Stimulated activated CD4-positive, alpha-beta T cell treated with anti-CD3 and anti-CD28 coated beads, Interleukin-1b, Interleukin-23, amount 100 ng/mL, for 24 hours (primary cell): ENCODE data around the gene ZBTB7C.

Source experiments
- DNase-seq, 4 experiments: peaks; one replicate each; pipeline ENCODE4 v3.0.0-alpha.2; 2020; ENCODE audit warnings: low read depth in 4 of 4, low spot score in 1 of 4

The ZBTB7C gene

DNA sequence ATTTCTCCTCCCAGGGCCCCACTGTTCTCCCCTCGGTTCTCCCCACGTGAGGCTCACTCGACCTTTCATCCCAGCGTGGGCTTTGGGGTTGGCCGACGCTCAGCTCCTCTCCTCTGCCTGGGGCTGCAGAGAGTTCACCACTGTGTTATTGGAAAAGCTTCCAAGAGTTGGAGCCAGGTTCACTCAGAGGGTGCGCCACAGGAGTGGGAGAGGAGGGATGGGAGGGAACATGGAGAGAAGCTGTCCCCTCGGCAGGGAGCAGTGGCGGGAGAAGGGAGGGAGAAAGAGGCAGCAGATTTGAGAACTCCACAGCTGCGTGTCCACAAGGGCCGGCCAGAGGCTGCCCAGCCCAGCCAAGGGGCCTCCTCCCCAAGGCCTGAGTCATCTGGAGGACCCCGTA, 281.6 kb downstream of the ZBTB7C start:
- DNase-seq, result no peak

DNA sequence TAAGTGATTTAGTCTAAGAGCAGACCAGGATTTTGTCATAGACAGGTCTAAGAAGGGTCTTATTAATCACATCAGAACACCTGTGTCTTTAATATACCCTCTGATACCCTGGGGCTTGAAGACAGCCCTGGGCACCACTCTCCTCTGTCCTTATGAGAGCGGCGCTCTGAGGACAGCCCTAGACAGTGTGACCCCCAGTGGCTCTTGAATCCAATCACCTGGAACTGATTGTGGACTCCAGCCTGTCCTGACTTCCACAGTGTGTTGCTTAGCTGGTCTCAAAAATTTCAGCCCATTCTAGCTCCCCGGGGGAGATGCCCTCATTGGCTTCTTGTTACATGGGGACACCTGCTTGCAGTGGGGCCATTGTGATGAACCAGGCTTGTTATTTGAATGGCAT, 282.9 kb downstream of the ZBTB7C start:
- no peak for DNase-seq

DNA sequence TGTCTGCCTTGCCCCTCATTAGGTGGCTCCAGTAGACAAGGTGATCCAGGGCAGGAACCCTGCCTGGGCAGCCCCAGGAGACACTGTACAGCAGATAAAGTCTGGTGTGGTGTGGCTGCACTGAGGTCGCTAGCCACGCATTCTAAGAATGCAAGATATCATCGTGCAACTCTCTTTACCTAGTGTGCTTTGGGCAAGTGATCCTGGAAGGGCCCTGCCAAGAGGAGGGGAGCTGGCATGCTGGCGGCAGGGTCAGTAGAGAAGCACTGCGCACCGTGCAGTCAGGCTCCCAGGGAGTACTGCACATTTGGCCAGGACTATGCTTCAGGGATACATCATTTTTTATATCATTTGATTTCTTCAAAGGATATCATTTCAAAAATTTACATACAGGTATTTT, 283.5 kb downstream of the ZBTB7C start:
- DNase-seq, result no peak

DNA sequence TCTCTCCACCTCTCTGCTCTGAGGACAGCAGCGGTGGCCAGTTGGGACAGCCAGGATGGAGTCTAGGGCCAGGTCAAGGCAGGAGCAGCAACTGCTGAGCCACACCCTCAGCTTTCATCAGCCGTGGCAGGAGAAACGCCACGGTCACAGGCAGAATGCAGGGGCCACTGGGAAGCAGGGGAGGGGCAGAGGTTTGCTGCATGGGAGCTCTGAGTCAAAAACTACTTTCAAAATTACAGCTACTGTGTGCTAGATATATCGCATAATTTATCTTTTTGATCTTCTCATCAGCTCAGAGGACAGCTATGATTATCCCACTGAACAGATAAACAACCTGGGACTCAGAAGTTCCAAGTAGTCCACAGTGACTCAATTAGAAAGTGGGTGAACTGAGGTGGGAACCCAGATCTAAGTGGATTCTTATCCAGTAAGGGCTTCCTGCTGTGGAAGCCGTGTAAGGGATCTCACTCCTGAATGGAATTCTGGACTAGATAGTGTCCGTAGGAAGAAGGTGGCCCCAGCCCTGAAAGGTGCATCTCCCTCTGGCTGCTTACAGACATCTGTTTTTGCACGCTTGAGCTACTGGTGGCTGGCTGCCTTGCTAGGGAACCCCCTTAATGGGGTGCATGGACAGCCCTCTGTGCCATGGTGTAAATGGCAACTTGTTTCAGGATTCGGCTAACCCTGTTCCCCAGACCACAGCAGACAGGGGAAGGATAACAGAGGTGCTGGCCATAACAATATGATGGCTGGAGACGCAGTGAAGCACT, 284.1 kb downstream of the ZBTB7C start:
- peak in 2 of 4 experiments; percentile 4 to 23 for DNase-seq

DNA sequence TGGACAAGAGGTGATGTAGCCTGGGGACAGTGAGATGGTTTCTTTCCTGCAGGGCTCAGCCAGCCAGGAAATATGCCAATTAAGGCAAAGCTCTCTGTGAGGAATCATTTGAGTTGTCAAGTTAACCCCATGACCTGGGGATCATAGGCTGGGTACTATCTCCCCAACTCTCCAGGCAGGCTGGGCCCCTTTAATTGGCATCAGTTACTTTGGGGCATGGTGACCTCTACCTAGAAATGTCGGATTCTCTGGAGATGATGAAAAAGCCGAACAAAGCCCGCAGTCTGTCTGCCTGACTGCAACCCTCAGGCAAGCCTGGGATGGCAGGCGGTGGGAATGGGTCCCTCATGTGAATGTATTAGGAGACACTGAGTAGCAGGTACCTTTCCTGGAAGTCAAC, 285.2 kb downstream of the ZBTB7C start:
- no peak for DNase-seq

DNA sequence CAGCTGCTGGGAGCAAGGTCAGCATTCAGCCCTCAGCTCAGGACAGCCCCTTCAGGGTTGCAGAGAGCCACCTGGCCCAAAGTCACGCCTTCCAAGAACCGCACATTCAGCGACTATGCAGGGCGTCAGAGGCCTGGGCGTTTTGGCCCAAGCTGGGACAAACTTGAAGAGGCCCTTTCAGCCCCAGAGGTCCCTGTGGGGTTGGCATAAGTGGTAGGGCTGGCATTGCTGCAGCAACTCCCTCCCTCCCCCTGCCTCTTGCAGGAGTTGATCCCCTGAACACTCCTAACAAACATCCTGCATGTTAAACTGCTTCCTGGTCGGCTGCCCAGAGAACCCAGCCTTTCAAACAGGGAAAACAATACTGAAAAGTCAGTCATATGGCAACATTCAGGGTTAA, 285.9 kb downstream of the ZBTB7C start:
- no peak for DNase-seq

DNA sequence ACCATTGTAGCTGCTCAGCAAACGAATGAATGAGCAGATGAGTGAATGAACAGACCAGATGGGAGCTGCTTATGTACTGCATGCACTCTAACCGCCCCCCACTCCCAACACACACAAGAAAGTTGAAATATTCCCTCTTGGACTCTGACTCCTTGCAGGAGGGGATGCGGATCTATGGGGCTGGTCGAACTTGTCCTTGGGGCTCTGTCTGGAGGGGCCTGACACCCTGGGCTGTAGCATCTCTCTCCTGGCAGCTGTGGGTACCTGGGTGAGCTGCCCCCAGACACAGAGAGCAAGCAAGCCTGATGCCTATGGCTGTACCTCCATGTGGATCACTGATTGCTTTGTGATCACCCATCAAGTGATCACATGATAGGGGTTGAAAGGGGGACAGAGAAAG, 286.4 kb downstream of the ZBTB7C start:
- no peak for DNase-seq

DNA sequence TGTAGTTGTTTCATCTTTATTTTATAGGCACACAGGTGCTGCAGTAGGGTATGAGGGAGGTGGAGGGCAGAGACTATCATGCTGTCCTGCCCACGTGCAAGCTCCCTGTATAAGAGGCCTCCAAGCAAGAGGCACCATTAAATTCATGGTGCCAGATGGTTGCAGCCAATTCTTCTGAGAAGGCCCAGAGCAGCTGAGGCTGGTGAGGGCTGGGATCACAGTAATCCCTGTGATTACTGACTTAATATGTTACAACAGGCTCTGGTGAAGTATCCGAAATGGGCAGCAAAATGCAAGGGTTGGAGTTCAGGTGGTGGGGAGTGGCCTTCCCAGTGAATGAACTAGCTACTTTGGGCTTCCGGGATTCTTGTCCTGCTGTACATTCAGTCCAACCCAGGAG, 286.8 kb downstream of the ZBTB7C start:
- DNase-seq, result no peak

DNA sequence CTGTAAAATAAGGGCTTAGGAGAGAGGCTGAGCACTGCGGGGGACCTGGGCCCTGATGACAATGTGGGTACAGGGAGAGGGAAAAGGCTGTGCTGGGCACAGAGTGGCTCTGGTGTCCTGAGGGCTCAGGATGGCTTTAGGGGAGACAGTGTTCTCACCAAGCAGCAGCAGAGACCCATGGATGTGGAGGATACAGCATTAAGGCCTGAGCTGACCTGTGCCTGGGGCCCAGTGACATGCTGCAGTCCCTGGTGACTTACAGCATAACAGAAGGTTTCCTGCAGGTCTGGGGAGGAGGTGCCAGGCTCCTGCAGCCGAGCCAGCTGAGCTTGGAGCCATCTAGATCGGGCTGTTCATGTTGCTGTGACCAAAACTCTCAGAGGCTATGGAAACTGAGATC, 287.4 kb downstream of the ZBTB7C start:
- DNase-seq, result no peak

DNA sequence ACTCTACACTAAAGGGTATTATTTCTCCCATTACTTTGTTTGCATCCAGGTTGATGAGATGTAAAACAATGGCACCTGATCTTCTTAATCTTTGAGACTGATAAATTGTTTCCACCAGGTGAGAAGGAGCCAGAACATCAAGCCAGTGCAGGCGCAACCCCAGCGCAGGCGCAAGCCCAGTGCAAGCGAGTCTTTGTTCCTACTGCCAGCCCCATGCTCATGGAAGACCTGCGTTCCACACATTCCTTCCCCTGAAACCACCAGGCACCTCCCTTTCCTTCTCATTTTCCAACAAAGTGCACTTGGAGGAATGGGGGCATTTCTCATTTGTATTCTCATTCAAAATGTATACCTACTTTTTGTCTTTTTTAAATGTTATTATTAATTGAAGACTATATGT, 290.0 kb downstream of the ZBTB7C start:
- no peak for DNase-seq

DNA sequence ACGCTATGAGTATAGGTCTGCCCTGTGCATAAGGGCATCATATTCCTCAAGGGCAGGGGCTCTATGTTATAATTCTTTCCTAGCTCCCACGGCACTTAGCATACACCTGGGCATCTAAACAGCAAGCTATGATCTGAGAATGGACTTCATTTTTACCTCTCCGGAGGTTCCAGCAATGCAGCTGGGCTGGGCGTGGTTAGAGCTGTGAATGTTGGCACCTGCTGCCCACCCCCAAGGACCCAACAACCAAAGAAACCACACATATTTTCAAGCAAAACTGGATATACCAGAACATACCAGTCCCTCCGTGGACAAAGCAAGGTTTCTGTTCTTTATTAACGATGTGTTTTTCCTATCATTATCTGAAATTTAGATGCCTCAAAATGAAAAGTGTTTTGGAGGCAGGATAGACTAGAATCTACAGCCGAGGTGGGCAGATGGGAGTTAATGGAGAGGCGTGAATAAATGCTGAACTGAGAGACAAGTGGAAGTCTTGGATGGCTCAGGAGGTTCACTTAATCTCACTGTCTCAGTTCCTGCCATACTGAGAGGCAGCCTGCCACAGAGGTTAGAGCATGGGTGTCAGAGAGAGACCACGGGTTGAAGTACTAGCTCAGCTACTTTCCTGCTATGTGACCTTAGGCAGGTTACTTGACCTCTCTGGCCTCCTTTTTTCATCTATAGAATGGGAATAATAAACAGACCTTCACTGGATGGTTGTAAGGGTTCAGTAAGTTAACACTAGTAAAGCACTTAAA, 292.1 kb downstream of the ZBTB7C start:
- DNase-seq, result no peak

DNA sequence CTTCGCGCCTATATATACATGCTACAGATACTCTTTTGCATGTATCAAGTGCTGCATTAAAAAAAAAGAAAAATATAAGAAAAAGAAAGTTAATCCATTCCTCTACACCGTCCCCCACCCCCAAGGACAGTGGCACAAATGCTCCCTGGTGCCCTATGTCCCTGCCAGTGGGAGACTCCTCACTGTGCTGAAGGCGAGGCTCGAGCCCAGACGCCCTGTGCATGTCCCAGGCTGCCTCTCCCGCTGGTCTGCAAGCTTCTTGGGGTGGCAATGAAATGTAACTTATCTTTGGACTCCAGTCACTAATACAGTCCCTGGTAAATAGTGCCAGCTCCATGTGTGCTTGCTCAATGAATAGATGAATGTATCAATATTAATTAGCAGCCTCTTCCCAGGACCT, 293.2 kb downstream of the ZBTB7C start:
- no peak for DNase-seq

DNA sequence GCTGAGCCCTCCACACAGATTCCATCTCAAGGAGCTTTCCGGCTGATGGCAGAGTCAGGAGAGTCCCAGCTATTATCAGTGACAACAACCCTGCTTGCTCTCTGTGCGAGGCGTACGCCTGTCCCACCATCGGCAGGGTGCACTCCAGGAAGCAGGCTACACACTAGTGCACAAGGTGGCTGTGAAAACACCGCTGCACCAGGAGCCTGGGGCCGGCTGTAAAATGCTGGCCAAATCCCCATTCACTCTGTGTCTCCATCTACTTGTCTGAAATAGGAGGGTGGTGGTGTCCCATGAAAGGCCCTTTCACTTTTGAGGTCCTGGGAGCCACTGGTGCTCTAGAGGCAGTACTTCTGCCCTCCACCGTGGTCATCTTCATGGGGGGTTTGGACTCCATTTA, 295.5 kb downstream of the ZBTB7C start:
- no peak for DNase-seq

DNA sequence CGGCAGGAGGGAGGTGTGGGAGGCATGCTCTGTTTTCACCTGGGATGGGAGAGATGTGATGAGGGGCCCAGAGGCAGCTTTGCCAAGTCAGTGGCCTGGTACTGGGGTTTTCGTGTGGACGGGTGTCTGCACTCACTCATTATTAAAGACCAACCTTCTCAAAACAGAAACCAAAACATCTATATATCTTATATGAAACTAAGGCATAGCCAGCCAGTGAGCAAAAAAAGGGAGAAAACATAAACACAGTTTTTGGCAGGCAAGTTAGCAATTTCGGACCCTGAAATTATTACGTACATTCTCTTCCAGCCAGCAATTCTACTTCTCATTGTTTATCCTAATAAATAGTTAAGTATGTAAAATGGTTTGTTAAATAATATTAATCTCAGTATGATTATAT, 297.6 kb downstream of the ZBTB7C start:
- no peak for DNase-seq

DNA sequence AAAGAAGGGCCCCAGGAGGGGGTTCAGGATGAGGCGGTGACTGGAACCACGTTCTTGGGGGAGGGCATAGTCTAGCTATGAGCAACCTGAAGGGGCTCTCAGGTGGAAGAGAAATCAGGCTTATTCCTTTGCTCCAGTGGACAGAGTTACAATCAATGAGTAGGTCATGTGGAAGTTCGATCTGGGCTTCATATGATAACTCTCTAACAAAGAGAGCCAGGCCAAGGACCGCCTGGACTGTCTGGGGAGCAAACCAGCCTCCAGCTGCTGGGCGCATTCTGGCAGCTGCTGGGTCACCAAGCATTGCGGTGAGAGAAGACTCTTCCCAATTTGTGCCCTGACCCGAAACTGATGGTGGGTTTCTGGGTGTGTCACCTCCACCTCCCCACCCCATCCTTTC, 298.4 kb downstream of the ZBTB7C start:
- no peak for DNase-seq

DNA sequence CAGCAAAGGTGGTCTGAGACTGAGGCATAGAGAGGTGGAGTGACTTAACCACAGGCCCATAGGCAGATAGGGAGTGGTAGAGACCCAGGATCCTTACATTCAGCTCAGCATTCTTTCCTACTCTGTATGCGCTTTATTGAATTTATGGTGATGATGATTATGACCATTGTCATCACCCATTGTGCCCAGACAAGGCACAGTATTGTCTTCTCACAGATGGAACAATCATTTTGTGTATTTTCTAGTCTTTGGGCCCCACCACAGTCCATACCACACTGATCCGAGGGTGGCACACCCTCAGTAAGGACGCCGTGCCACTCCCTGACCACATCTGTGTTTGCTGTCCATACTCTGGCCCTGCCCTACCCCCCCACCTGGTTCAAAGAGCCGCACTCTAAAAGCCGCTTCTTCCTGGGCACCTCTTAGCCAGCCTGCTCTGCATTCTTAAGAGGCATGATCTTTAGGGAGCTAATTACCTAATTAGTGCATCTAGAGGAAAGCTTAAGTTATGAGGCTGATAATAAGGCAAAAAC, 299.2 kb downstream of the ZBTB7C start:
- no peak for DNase-seq

DNA sequence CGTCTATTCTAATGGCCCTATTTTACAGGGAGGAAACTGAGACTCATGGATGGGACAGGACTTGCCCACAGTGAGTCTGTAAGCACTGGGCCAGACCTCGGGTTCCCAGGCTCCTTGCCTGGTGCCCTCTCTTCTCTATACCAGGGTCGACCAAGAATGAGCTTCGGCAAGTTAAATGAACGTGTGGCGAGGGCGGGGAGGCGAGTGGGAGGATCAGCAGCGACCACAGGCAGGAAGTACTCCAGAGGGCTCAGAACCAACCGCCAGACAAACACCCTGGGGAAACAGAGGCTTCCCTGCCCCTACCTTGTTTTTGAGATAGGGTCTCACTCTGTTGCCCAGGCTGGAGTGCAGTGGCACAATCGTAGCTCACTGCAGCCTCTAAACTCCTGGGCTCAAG, 301.0 kb downstream of the ZBTB7C start:
- DNase-seq, result no peak

DNA sequence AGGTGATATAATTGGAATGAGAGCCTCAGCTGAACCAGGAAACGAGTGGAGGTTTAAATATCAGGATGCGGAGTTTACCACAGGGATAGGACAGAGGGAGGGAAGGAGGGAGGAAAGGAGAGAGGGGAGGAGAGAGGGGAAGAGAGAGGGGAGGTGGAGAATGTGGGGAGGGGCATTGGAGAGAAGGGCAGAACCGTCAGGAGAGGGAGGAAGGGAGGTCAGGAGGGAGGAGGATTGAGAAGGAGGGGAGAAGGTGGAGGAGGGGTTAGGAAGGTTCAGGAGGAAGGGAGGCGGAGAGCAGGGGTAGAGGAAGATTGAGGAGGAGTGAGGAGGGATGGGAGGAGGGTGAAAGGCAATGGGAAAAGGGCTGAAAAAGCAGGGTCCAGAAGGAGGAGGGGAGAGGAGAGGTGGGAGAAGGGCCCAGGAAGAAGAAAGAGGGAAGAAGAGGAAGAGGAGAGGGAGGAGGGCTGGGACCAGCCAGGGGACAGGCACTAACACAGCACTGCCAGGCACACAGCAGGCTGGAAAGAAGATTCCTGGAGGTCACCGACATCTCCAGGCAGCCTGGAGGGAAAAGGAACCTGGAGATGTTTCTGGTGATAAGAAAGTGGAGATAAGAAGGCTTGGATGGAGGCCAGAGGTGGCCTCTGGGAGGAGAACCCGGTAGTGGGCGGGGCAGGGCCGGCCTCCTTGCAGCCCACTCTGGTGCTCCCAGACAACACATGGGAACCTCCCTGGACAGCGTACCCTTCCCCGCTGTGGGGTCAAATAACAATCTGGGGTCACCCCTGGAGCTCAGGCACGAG, 302.0 kb downstream of the ZBTB7C start:
- DNase-seq, result no peak

DNA sequence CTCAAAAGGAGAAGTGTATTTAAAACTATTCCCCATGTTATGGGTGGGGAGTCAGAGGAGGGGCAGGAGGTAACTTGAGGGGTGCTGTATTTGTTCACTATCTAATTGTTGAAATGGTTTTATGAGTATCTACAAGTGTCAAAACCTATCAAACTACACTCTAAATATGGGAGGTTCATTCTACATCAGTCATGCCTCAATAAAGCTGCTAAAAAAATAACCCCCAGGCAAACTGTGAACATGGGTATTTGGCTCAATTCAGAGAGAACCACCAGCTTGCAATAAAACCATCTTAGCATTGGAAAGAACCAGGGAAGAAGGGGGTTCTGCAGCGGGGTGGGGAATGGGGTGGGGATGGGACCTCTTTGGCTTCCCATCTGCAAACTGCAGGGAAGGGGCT, 302.7 kb downstream of the ZBTB7C start:
- DNase-seq, result no peak

DNA sequence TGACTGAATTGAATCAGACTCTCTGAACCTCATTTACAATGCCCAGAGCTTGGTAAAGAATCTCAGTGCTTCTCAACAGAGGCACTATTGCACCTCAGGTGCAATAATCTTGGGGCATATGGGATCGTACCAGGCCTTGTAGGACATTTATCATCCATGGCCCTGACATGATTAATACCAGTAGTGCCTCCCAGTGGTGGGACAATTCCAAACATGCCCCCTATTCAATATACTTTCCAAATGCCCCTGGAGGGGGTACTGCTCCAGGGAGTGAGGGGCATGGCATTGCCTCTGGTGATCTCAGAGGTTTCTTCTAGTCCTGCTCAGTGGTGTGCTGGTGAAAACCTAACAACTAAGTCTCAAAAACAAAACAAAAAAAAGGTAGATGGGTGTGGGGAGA, 303.9 kb downstream of the ZBTB7C start:
- DNase-seq, result no peak

DNA sequence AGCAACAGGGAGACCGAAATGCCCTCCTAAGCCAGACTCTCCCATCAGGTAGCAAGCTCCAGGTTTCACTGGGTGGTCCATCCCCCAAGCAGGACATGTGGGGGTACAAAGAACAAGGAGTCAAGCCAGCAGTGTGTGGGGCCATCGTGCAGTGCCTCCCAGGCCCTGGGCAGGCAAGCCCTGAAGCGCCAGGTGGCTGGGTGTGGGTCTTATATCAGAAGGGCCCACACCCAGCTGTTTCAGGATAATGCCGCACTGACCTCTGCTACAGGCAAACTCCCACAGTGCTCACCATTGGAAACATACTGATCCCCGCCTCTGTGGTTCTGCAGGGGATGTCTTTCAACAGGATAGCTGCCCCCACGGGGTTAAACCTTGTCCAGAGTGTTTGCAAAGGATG, 304.5 kb downstream of the ZBTB7C start:
- DNase-seq, result no peak
